ENCODE results near the gene CDC42SE2.

The CDC42SE2 gene

DNA sequence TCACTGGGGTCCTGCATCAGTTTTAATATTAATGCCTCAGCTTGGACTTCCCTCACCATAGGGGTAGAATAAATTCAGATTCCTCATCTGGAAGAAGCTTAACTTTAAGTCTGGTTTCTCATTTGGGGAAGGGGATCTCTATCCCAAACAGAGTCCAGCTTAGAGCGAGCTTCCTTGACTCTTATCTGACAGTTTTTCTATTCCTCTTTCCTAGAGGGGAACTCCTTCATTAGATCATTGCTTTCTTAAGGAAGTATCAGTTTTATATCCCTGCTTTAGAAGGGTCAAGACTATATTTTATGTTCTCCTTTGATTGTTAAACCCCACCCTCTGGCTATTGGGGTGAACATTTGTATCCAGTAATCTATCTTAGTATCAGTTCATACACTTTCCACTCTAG lies 24.2 kb upstream of the CDC42SE2 start:
- no peak for TF ChIP-seq EZH2 (IDR thresholded peaks at IDR 0.05; ENCODE audit: borderline replicate concordance, low read length)
- TF ChIP-seq CTCF (IDR thresholded peaks at IDR 0.05; ENCODE audit: low read length): no peak
- no peaks in the 10 kb centered on the region for H3K4me1 ChIP-seq (ENCODE audit: insufficient read depth, low read length, severe bottlenecking)
- H3K79me2 ChIP-seq (ENCODE audit: insufficient read depth, low read length): no peaks in the 10 kb centered on the region
- H3F3A ChIP-seq (ENCODE audit: insufficient read depth, low read length): no peaks in the 10 kb centered on the region
- H4K20me1 ChIP-seq (ENCODE audit: insufficient read depth, low read length): no peaks in the 10 kb centered on the region
- no peaks in the 10 kb centered on the region for H3K9me2 ChIP-seq (ENCODE audit: low read depth, low read length)
- no peak overlapping the region for H3K27ac ChIP-seq (ENCODE audit: low read depth, low read length, poor library complexity, severe bottlenecking)
- H3K4me2 ChIP-seq (ENCODE audit: low read length): no peak overlapping the region
- no peak overlapping the region for H3K9ac ChIP-seq (ENCODE audit: low read length)
- no peak overlapping the region for H3K4me3 ChIP-seq (ENCODE audit: low read depth, low read length, poor library complexity, severe bottlenecking)
- no peak overlapping the region for H2AFZ ChIP-seq (ENCODE audit: low read length)
- H3K36me3 ChIP-seq (ENCODE audit: insufficient read depth, low read length): peaks cover 69% of the 10 kb centered on the region
- H3K9me3 ChIP-seq (ENCODE audit: low read length): no peaks in the 10 kb centered on the region
- H3K27me3 ChIP-seq (ENCODE audit: insufficient read depth, low read length): no peaks in the 10 kb centered on the region

DNA sequence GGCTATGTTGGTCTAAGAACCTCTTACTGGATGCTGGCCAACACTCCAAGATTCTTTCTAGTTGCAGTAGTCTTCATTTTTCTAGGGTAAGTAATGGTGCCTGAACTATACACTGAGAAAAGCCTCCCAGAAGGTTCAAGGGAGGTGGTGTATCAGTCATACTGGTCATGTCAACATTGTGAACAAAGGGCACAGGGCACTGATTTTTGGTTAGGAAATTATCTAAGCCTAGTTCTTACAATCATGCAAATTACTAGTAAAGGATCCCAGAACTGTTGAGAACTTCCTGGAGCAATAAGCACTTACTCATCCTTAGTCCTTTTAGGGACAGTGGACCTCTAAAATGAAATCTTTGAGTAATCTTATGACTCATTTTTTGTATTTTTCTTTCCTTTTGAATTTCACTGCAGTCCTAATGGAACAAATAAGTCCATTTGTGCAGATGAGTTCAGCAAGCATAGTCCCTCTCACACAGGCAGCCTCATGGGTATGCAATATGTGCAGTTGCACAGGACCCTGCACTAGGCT lies 21.1 kb upstream of the CDC42SE2 start:
- H3K9me2 ChIP-seq (ENCODE audit: low read depth, low read length): no peaks in the 10 kb centered on the region
- peaks cover 69% of the 10 kb centered on the region for H3K36me3 ChIP-seq (ENCODE audit: insufficient read depth, low read length)
- H3K9me3 ChIP-seq (ENCODE audit: low read length): no peaks in the 10 kb centered on the region
- H3K27ac ChIP-seq (ENCODE audit: low read depth, low read length, poor library complexity, severe bottlenecking): no peak overlapping the region
- H3F3A ChIP-seq (ENCODE audit: insufficient read depth, low read length): no peaks in the 10 kb centered on the region
- H3K9ac ChIP-seq (ENCODE audit: low read length): no peak overlapping the region
- TF ChIP-seq CTCF (IDR thresholded peaks at IDR 0.05; ENCODE audit: low read length) (no peak), EZH2 (IDR thresholded peaks at IDR 0.05; ENCODE audit: borderline replicate concordance, low read length) (no peak)
- H4K20me1 ChIP-seq (ENCODE audit: insufficient read depth, low read length): no peaks in the 10 kb centered on the region
- H3K4me3 ChIP-seq (ENCODE audit: low read depth, low read length, poor library complexity, severe bottlenecking): no peak overlapping the region
- no peaks in the 10 kb centered on the region for H3K4me1 ChIP-seq (ENCODE audit: insufficient read depth, low read length, severe bottlenecking)
- no peak overlapping the region for H3K4me2 ChIP-seq (ENCODE audit: low read length)
- H2AFZ ChIP-seq (ENCODE audit: low read length): no peak overlapping the region
- H3K27me3 ChIP-seq (ENCODE audit: insufficient read depth, low read length): no peaks in the 10 kb centered on the region
- no peaks in the 10 kb centered on the region for H3K79me2 ChIP-seq (ENCODE audit: insufficient read depth, low read length)

- H3K9ac ChIP-seq (ENCODE audit: low read length): no peak overlapping the region
- no peaks in the 10 kb centered on the region; the same call in 1 of the 2 replicates for H3F3A ChIP-seq (ENCODE audit: insufficient read depth, low read length)
- no peak for TF ChIP-seq EZH2 (IDR thresholded peaks at IDR 0.05; ENCODE audit: borderline replicate concordance, low read length)
- TF ChIP-seq CTCF (IDR thresholded peaks at IDR 0.05; ENCODE audit: low read length): no peak
- H3K79me2 ChIP-seq (ENCODE audit: insufficient read depth, low read length): no peaks in the 10 kb centered on the region
- H3K4me1 ChIP-seq (ENCODE audit: insufficient read depth, low read length, severe bottlenecking): peaks cover 8% of the 10 kb centered on the region
- no peak overlapping the region for H3K4me2 ChIP-seq (ENCODE audit: low read length)
- H3K36me3 ChIP-seq (ENCODE audit: insufficient read depth, low read length): peaks cover 60% of the 10 kb centered on the region
- no peaks in the 10 kb centered on the region for H3K27me3 ChIP-seq (ENCODE audit: insufficient read depth, low read length)
- no peaks in the 10 kb centered on the region for H3K9me3 ChIP-seq (ENCODE audit: low read length)
- H4K20me1 ChIP-seq (ENCODE audit: insufficient read depth, low read length): no peaks in the 10 kb centered on the region
- H3K4me3 ChIP-seq (ENCODE audit: low read depth, low read length, poor library complexity, severe bottlenecking): no peak overlapping the region
- H3K27ac ChIP-seq (ENCODE audit: low read depth, low read length, poor library complexity, severe bottlenecking): no peak overlapping the region
- H2AFZ ChIP-seq (ENCODE audit: low read length): no peak overlapping the region
- no peaks in the 10 kb centered on the region for H3K9me2 ChIP-seq (ENCODE audit: low read depth, low read length)
Measured at GRCh38 chr5:131245312-131245711, 18.5 kb upstream of the CDC42SE2 start.

Data from OCI-LY1 (cell line).